HG03095 (cell line): Measurements from ENCODE around the gene FOXA3.

ENCODE experiments used
- ATAC-seq: cut with Tn5 transposase; IDR thresholded peaks from one replicate; pipeline ENCODE4 v1.9.1; 2021; ENCODE audit warnings: moderate library complexity; ENCODE audit not compliant: unreplicated experiment

Gene FOXA3

GRCh38 chr19:45872095-45872919 lies 8.2 kb downstream of the FOXA3 start:
- ATAC-seq: no peak

GRCh38 chr19:45873219-45873772 lies 9.2 kb downstream of the FOXA3 start:
- ATAC-seq: no peak

- no peak for ATAC-seq
Observed at GRCh38 chr19:45874620-45874966, 10.5 kb downstream of the FOXA3 start.

- ATAC-seq: no peak
Observed at GRCh38 chr19:45876161-45876410, 12.0 kb downstream of the FOXA3 start.

- ATAC-seq: no peak
Observed at GRCh38 chr19:45876411-45877197, 12.5 kb downstream of the FOXA3 start.

- no peak for ATAC-seq
Observed at GRCh38 chr19:45878043-45878794, 14.1 kb downstream of the FOXA3 start.

GRCh38 chr19:45879055-45879454 lies 14.9 kb downstream of the FOXA3 start:
- ATAC-seq: no peak

GRCh38 chr19:45879971-45880370 lies 15.8 kb downstream of the FOXA3 start:
- no peak for ATAC-seq

GRCh38 chr19:45881082-45881908 lies 17.2 kb downstream of the FOXA3 start:
- no peak for ATAC-seq

- ATAC-seq: no peak
Observed at GRCh38 chr19:45881909-45882528, 17.9 kb downstream of the FOXA3 start.

GRCh38 chr19:45882652-45883585 lies 18.8 kb downstream of the FOXA3 start:
- ATAC-seq: no peak

- no peak for ATAC-seq
Observed at GRCh38 chr19:45883586-45883880, 19.4 kb downstream of the FOXA3 start.

GRCh38 chr19:45883881-45884681 lies 20.0 kb downstream of the FOXA3 start:
- no peak for ATAC-seq

GRCh38 chr19:45884682-45885555 lies 20.8 kb downstream of the FOXA3 start:
- ATAC-seq: no peak

- ATAC-seq: peak; percentile 31
Observed at GRCh38 chr19:45885556-45886426, 21.7 kb downstream of the FOXA3 start, which contains the start of gene IRF2BP1. TSS of gene IRF2BP1 (minus strand) at chr19:45886141. CDS start at chr19:45885774, 367 bp downstream.

- peak; percentile 46 for ATAC-seq
Observed at GRCh38 chr19:45886427-45887199, 22.5 kb downstream of the FOXA3 start.
